Stimulated activated memory B cell treated with anti-CD40 and anti-IgM and Interleukin-4, amounts not matched to agents 10 μg/mL and 1 μg/mL and 100 μg/mL, for 72 hours (primary cell): ENCODE data around the gene FAM53B.

ENCODE experiments used
- ATAC-seq: fragments of 150-1000 bp; cut with Tn5 transposase; 2 replicates; pipeline ENCODE4 v1.10.0; 2021
- H3K27ac Mint-ChIP-seq: one replicate; pipeline ENCODE4 v1.8.0; 2022; ENCODE audit warnings: mild to moderate bottlenecking, mixed read lengths
- H3K27me3 Mint-ChIP-seq: one replicate; pipeline ENCODE4 v1.8.0; 2022; ENCODE audit warnings: mixed read lengths
- H3K36me3 Mint-ChIP-seq: one replicate; pipeline ENCODE4 v1.8.0; 2022; ENCODE audit warnings: mixed read lengths
- H3K4me1 Mint-ChIP-seq: one replicate; pipeline ENCODE4 v1.8.0; 2022; ENCODE audit warnings: mixed read lengths
- H3K4me3 Mint-ChIP-seq: one replicate; pipeline ENCODE4 v1.8.0; 2022; ENCODE audit warnings: mild to moderate bottlenecking, moderate library complexity, mixed read lengths
- H3K9me3 Mint-ChIP-seq: one replicate; pipeline ENCODE4 v1.8.0; 2022; ENCODE audit warnings: mixed read lengths

The FAM53B gene

GRCh38 chr10:124710266-124710881 is 33.8 kb downstream of the FAM53B start:
- Mint-ChIP-seq H3K36me3 (peaks cover 29% of the 10 kb centered on the region), H3K27ac (peak overlapping the region; percentile 72), H3K27me3 (no peaks in the 10 kb centered on the region), H3K4me3 (no peak overlapping the region), H3K4me1 (peaks cover 78% of the 10 kb centered on the region), H3K9me3 (no peaks in the 10 kb centered on the region)
- ATAC-seq: no peak

- Mint-ChIP-seq H3K27me3 (no peaks in the 10 kb centered on the region), H3K4me3 (no peak overlapping the region), H3K36me3 (peaks cover 29% of the 10 kb centered on the region), H3K4me1 (peaks cover 78% of the 10 kb centered on the region), H3K9me3 (no peaks in the 10 kb centered on the region), H3K27ac (peak overlapping the region; percentile 72)
- no peak for ATAC-seq
Observed at GRCh38 chr10:124709861-124710260, 34.3 kb downstream of the FAM53B start.

DNA sequence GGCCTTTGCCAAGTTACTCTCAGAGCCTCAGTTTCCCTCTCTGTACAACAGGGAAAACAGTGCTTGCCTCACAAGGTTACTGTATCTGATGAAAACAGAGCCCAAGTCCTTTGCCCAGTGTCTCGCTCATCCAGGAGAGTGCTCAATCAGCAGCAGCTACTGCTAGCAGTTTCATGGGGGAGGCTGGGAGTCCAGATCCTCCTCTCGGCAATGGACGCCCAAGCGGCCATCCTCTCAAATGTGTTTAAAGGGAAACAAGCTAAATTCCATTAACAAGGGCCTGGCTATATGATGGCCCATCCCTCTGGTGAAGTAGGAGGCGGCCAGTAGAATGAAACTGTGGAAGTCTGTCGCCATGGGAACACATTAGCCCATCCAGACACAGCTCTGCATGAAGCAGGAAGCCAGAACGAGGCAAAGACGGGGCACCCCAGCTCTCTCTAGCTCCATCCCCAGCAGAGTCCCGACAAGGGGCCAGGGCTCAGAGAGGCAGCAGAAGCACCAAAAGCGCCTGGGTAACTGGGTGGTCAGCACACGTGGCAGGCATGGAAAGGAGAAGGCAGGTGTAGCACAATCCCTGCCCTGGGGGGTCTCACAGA is 35.2 kb downstream of the FAM53B start:
- H3K27ac Mint-ChIP-seq: peak overlapping the region; percentile 72
- H3K4me1 Mint-ChIP-seq: peaks cover 87% of the 10 kb centered on the region
- H3K9me3 Mint-ChIP-seq: no peaks in the 10 kb centered on the region
- H3K4me3 Mint-ChIP-seq: no peak overlapping the region
- no peaks in the 10 kb centered on the region for H3K27me3 Mint-ChIP-seq
- peaks cover 35% of the 10 kb centered on the region for H3K36me3 Mint-ChIP-seq
- no peak for ATAC-seq

- H3K27me3 Mint-ChIP-seq: no peaks in the 10 kb centered on the region
- H3K36me3 Mint-ChIP-seq: peaks cover 42% of the 10 kb centered on the region
- peak overlapping the region; percentile 100 for H3K27ac Mint-ChIP-seq
- H3K9me3 Mint-ChIP-seq: no peaks in the 10 kb centered on the region
- H3K4me1 Mint-ChIP-seq: peaks cover 87% of the 10 kb centered on the region
- ATAC-seq: no peak
- H3K4me3 Mint-ChIP-seq: no peak overlapping the region
Observed at GRCh38 chr10:124708246-124708779, 35.9 kb downstream of the FAM53B start.

GRCh38 chr10:124707551-124707950 is 36.6 kb downstream of the FAM53B start:
- Mint-ChIP-seq H3K9me3 (no peaks in the 10 kb centered on the region), H3K4me3 (no peak overlapping the region), H3K36me3 (peaks cover 41% of the 10 kb centered on the region), H3K4me1 (peaks cover 87% of the 10 kb centered on the region), H3K27ac (peak overlapping the region; percentile 100), H3K27me3 (no peaks in the 10 kb centered on the region)
- ATAC-seq: no peak

DNA sequence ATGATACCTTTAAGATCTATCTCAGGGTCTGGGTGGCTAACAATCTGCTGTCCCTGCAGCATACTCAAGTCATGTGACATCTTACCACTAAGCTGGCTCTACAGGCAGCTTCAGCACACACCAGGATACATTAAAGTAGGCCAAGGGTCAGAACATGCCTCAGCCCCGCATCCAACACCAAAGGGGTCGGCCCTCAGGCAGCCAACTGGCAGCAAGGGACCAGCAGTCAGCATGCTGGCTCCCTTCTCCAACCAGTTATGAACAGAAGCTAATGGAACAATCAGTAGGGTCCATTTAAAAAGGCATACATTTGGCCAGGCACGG is 37.1 kb downstream of the FAM53B start:
- H3K4me3 Mint-ChIP-seq: no peak overlapping the region
- peak overlapping the region; percentile 100 for H3K27ac Mint-ChIP-seq
- no peaks in the 10 kb centered on the region for H3K27me3 Mint-ChIP-seq
- no peak for ATAC-seq
- H3K4me1 Mint-ChIP-seq: peaks cover 88% of the 10 kb centered on the region
- H3K36me3 Mint-ChIP-seq: peaks cover 39% of the 10 kb centered on the region
- no peaks in the 10 kb centered on the region for H3K9me3 Mint-ChIP-seq

DNA sequence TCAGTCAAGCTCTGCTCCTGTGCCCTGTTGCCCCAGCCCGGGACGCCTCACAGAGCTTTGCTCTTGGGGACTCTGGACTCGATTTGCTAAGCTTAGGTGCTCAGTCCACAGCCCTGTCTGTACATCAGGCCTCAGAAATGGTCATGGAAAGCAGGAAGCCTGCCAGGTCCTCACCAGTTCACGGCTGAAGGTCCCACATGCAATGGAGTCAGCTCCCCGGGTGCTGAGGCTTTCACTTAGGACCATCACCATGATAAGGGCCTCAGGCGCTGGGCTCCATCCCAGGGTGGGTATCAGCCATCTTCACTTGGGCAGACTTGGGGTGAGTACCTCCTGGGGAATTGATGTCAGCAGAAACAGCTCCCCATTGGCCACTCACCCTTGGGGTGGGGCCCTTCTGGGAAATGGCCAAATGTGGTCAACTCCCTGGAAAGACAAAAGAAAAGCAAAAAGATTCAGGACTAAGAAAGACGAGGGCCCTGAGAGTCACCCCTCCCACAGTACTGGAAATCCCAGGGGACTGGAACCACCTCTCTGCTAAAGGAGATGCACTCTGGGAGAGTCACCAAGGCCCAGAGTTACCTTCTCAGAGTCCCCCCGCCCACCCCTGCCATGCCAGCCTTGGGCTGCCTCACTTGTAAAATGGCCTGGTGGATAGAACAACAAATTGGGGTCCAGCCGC is 37.6 kb downstream of the FAM53B start:
- Mint-ChIP-seq H3K9me3 (no peaks in the 10 kb centered on the region), H3K27ac (peak overlapping the region; percentile 100), H3K4me3 (no peak overlapping the region), H3K36me3 (peaks cover 39% of the 10 kb centered on the region), H3K4me1 (peaks cover 93% of the 10 kb centered on the region), H3K27me3 (no peaks in the 10 kb centered on the region)
- no peak for ATAC-seq

DNA sequence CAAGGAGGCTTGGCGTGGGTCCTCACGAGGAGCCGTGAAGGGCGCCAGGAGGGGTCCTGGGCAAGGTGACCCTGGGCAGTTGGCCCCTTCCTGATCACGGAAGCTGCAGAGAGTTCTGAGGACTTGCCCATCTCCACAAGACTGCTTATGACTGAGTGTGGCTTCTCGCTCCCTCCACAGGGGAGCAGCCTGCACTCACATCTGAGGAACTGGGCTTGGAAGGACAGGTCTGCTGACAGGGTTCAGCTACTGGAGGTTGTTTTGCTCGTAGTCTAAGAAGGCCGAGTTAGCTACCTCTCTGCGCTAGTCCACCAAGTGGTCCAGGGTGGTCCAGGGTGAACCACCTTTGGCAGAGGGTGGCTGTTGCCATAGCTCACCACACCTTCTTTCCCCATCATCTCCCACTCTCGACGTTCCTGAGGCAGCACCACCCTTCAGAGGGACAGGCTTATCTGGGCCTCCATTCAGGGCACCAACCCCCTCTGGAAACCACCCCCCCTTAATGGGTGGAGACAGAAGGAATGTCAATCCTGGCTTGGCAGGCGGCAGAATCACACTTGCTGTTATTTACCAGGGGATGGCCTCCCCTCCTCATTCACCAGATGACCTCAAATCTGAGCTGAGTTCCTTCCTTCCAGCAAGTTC is 38.2 kb downstream of the FAM53B start:
- Mint-ChIP-seq H3K27ac (peak overlapping the region; percentile 100), H3K9me3 (no peaks in the 10 kb centered on the region), H3K4me3 (no peak overlapping the region), H3K4me1 (peaks cover 96% of the 10 kb centered on the region), H3K27me3 (no peaks in the 10 kb centered on the region), H3K36me3 (peaks cover 38% of the 10 kb centered on the region)
- no peak for ATAC-seq

DNA sequence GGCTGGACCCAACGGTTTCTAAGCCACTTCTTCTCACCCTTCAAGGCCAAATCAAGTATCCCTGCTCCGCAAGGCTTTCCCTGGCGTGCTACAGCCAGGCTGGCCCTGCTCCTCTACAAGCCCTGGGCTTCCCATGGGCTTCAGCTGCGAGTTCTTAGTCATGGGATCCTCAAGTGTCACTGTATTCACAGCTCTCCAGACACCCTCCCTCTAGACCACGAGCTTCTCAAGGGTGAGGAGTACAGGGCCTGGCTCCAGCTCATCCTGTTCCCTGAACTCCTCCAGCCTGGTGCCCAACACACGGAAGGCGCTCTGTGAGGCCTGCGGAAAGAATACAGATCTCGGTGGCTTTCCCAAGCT is 38.8 kb downstream of the FAM53B start:
- ATAC-seq: no peak
- Mint-ChIP-seq H3K4me1 (peaks cover 96% of the 10 kb centered on the region), H3K36me3 (peaks cover 34% of the 10 kb centered on the region)

DNA sequence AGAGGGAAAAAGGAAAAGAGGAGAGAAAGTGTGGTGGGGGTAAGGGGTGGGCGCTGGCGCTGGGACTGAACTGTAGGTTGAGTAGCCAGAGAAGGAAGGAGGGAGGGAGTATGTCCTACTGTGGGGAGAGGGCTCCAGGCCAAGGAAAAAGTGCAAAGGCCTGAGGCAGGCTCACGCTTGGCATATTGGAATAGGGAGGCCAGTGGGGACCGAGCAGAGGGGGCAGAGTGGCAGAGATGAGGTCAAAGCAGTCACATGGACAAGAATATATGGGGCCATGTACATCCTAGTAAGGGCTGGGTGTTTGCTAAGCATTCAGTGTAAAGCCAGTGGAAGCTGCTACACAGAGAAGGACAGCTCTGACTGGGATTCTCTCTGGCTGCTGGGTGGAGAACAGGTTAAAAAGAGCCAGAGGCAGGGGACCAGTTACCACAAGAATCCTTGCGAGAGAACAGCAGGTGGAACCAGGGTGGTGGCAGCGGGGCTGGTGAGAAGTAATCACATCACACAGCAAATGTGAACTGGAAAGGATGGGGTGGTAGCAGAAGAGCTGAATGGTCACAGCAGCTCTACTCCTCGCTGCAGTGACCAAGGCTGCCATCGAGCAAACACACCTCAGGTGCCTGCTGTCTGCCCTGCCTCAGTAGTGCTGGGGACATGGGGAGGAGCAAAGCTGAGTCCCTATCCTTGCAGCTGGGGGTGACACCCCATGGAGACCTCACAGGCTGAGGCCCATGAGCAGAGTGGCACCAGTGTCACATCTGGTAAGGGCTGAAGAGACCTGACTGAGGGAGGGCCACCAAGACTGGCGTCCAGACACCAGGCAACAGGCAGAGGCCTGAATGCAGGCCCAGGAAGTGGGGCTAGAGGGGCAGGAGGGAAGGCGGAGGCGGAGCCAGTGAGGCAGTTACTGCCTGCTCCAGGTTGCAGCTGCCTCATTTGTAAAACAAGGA is 39.5 kb downstream of the FAM53B start:
- Mint-ChIP-seq H3K9me3 (no peaks in the 10 kb centered on the region), H3K27me3 (no peaks in the 10 kb centered on the region), H3K27ac (peak overlapping the region; percentile 100), H3K4me1 (peaks cover 96% of the 10 kb centered on the region), H3K36me3 (peaks cover 40% of the 10 kb centered on the region), H3K4me3 (no peak overlapping the region)
- ATAC-seq: peak; percentile 14

More for the DNA sequence above, 38.8 kb downstream of the FAM53B start:
- Mint-ChIP-seq H3K4me3 (no peak overlapping the region), H3K27me3 (no peaks in the 10 kb centered on the region), H3K27ac (peak overlapping the region; percentile 100), H3K9me3 (no peaks in the 10 kb centered on the region)

DNA sequence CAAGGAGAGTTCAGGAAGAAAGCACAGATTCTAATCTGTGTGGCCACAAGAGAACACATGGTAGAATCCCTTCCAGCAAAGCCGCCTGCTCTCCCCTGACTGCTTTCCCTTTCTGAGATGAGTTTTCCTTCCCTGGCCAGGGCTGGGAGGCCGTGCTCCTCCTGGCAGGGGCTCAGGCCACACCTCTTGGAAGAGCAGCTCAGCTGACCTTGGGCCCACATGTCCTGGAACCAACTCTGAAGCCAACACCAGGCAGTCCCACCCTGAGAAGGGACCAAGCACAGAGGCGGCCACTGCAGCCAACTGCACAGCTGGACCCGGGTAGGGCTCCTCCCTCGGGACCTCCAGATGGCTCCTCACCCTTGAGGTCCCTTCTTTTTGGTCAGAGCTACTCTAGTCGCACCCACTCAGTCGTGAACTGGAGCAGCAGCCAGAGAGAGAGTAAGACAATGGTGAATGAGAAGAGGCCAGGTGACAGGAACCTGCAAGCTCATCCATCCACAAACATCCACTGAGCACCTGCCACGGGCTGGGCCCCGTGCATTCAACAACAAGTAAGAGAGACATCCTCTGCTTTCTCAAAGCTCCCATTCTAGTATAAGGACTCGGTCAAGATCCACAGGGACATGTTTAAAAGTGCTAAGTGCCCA is 40.3 kb downstream of the FAM53B start:
- Mint-ChIP-seq H3K9me3 (no peaks in the 10 kb centered on the region), H3K27ac (peak overlapping the region; percentile 100), H3K36me3 (peaks cover 46% of the 10 kb centered on the region), H3K27me3 (no peaks in the 10 kb centered on the region), H3K4me1 (peaks cover 96% of the 10 kb centered on the region), H3K4me3 (peak overlapping the region; percentile 16)
- no peak for ATAC-seq

GRCh38 chr10:124703372-124703771 is 40.8 kb downstream of the FAM53B start:
- H3K4me3 Mint-ChIP-seq: peak overlapping the region; percentile 10

GRCh38 chr10:124701881-124702656 is 42.1 kb downstream of the FAM53B start:
- Mint-ChIP-seq H3K4me1 (peaks cover 99% of the 10 kb centered on the region), H3K36me3 (peaks cover 41% of the 10 kb centered on the region), H3K4me3 (peak overlapping the region; percentile 27), H3K27ac (peak overlapping the region; percentile 100), H3K9me3 (no peaks in the 10 kb centered on the region), H3K27me3 (no peaks in the 10 kb centered on the region)
- ATAC-seq: no peak

More at GRCh38 chr10:124703372-124703771, 40.8 kb downstream of the FAM53B start:
- H3K9me3 Mint-ChIP-seq: no peaks in the 10 kb centered on the region
- peaks cover 46% of the 10 kb centered on the region for H3K36me3 Mint-ChIP-seq
- peaks cover 96% of the 10 kb centered on the region for H3K4me1 Mint-ChIP-seq
- peak overlapping the region; percentile 100 for H3K27ac Mint-ChIP-seq
- no peak for ATAC-seq
- no peaks in the 10 kb centered on the region for H3K27me3 Mint-ChIP-seq
